Esophagus muscularis mucosa (tissue), 4 donors: ENCODE data around the gene GSTO2.

Experiments
- EP300 ChIP-seq: sonication (generic); formaldehyde crosslinking; IDR thresholded peaks from one replicate; pipeline ENCODE4 v1.6.1; 2017; ENCODE audit warnings: antibody characterized with exemption
- POLR2A ChIP-seq: fragments of 450-650 bp; IDR thresholded peaks from one replicate; pipeline ENCODE4 v1.6.1; 2017; ENCODE audit warnings: antibody characterized with exemption, moderate library complexity, mild to moderate bottlenecking, low read depth
- POLR2AphosphoS5 ChIP-seq, 2 donors: sonication (generic); formaldehyde crosslinking; IDR thresholded peaks; one replicate each; pipeline ENCODE4 v1.6.1; 2017; ENCODE audit warnings: antibody characterized with exemption in 2 of 2
- TF ChIP-seq, protein P1 (sequence below), 3 experiments: fragments of 200-600 bp in 2 of 3; fragments of 450-650 bp in 1 of 3; sonication (generic) in 2 of 3; IDR thresholded peaks; one replicate each; pipeline ENCODE4 v1.5.1; 2017 to 2019; ENCODE audit warnings: antibody characterized with exemption in 3 of 3, mild to moderate bottlenecking in 2 of 3, moderate library complexity in 1 of 3

DNA sequence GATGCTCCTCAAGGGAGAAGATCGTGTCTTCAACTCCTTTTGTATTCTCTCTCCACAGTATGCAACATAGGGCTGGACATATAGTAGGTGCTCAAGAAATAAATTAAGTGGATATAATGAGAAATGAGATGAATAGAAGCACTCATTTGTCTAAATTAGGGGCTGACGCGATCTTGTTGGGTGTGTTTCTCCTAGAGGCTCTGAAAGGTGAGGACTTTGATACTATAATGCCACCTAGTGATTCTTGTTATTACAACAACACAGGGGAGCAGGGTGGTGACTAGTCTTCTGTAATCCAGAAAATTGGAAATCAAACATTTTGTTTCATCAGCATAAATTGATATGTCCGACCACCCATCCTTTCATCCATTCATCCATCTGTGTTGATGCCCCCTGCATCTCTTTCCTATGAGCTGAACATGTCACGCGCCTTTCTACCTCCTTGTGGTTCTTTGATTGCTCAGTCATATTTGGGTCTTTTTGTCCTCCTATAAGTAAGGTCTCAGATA lies 81.2 kb downstream of the GSTO2 start:
- TF ChIP-seq, protein P1, sequence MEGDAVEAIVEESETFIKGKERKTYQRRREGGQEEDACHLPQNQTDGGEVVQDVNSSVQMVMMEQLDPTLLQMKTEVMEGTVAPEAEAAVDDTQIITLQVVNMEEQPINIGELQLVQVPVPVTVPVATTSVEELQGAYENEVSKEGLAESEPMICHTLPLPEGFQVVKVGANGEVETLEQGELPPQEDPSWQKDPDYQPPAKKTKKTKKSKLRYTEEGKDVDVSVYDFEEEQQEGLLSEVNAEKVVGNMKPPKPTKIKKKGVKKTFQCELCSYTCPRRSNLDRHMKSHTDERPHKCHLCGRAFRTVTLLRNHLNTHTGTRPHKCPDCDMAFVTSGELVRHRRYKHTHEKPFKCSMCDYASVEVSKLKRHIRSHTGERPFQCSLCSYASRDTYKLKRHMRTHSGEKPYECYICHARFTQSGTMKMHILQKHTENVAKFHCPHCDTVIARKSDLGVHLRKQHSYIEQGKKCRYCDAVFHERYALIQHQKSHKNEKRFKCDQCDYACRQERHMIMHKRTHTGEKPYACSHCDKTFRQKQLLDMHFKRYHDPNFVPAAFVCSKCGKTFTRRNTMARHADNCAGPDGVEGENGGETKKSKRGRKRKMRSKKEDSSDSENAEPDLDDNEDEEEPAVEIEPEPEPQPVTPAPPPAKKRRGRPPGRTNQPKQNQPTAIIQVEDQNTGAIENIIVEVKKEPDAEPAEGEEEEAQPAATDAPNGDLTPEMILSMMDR (IDR thresholded peaks at IDR 0.05), result peak; percentile 65 to 84 (median 75)
- no peak for TF ChIP-seq POLR2A
- no peak for TF ChIP-seq EP300
- TF ChIP-seq POLR2AphosphoS5 (IDR thresholded peaks at IDR 0.05), result no peak
